Progenitor cell of endocrine pancreas (in vitro differentiated cells): ENCODE results near the gene ELK1. TPM values are rescaled to one million over a fixed set of nuclear protein-coding genes. Genes with fewer than 3 reads are reported as not detected.

Experiments used
- DNase-seq: peaks from one replicate; pipeline ENCODE4 v3.0.0; 2021; ENCODE audit warnings: low spot score; ENCODE audit not compliant: unreplicated experiment
- H3K27ac Mint-ChIP-seq: 2 replicates; pipeline ENCODE4 v1.8.0; 2021; ENCODE audit warnings: mild to moderate bottlenecking, moderate library complexity, mixed read lengths
- H3K27me3 Mint-ChIP-seq: 2 replicates; pipeline ENCODE4 v1.8.0; 2021; ENCODE audit warnings: mixed read lengths
- H3K36me3 Mint-ChIP-seq: 2 replicates; pipeline ENCODE4 v1.8.0; 2022; ENCODE audit warnings: mixed read lengths; ENCODE audit not compliant: insufficient read depth
- H3K4me1 Mint-ChIP-seq: 2 replicates; pipeline ENCODE4 v1.8.0; 2021; ENCODE audit warnings: low read depth, mixed read lengths
- H3K4me3 Mint-ChIP-seq: 2 replicates; pipeline ENCODE4 v1.8.0; 2021; ENCODE audit warnings: low read depth, mild to moderate bottlenecking, moderate library complexity, mixed read lengths
- H3K9me3 Mint-ChIP-seq: 2 replicates; pipeline ENCODE4 v1.8.0; 2021; ENCODE audit warnings: low read depth, mixed read lengths
- CTCF ChIP-seq: fragments of 200-600 bp; sonication (generic); IDR thresholded peaks from one replicate; pipeline ENCODE4 v1.5.0; 2021; ENCODE audit warnings: antibody characterized with exemption, mild to moderate bottlenecking; ENCODE audit not compliant: unreplicated experiment
- total RNA-seq: library from RNA; stranded (reverse); gene quantifications from 2 replicates; pipeline ENCODE4 v1.2.1, GENCODE V29; 2021

ELK1 gene
- total RNA-seq, 1 donor from 2014 or later = 24.7 TPM

GRCh38 chrX:47633689-47634590, 16.4 kb downstream of the ELK1 start:
- no peaks in the 10 kb centered on the region for H3K9me3 Mint-ChIP-seq
- DNase-seq = no peak
- no peak overlapping the region for H3K4me3 Mint-ChIP-seq
- H3K36me3 Mint-ChIP-seq = peaks cover 8% of the 10 kb centered on the region
- no peaks in the 10 kb centered on the region for H3K27me3 Mint-ChIP-seq
- H3K4me1 Mint-ChIP-seq = no peaks in the 10 kb centered on the region
- no peak for TF ChIP-seq CTCF
- H3K27ac Mint-ChIP-seq = no peak overlapping the region

DNA sequence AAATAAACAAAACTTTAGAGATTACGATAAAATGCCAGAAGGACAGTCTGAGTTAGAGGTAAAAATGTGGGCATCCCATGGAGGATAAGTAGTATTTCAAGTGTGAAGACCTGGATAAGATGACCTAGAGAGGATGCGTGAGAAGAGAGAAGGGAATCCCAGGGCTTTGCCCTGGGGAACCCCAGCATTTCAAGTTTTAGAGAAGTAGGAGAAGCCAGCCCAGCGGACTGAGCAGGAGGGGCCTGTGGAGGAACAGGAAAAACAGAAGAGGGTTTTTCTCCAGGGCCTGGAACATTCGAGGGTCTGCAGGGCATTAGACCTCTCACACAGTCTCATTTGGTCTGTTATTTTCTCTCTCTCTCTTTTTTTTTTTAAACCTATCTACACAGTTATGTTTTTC, 17.7 kb downstream of the ELK1 start:
- TF ChIP-seq CTCF = no peak
- peaks cover 6% of the 10 kb centered on the region for H3K36me3 Mint-ChIP-seq
- H3K9me3 Mint-ChIP-seq = no peaks in the 10 kb centered on the region
- H3K4me3 Mint-ChIP-seq = no peak overlapping the region
- H3K4me1 Mint-ChIP-seq = no peaks in the 10 kb centered on the region
- no peak for DNase-seq
- H3K27me3 Mint-ChIP-seq = no peaks in the 10 kb centered on the region
- no peak overlapping the region for H3K27ac Mint-ChIP-seq

GRCh38 chrX:47631676-47632075, 18.7 kb downstream of the ELK1 start:
- Mint-ChIP-seq H3K36me3 (peaks cover 3% of the 10 kb centered on the region), H3K27ac (no peak overlapping the region), H3K9me3 (no peaks in the 10 kb centered on the region), H3K4me3 (no peak overlapping the region), H3K4me1 (no peaks in the 10 kb centered on the region), H3K27me3 (no peaks in the 10 kb centered on the region)
- no peak for TF ChIP-seq CTCF
- DNase-seq = no peak

DNA sequence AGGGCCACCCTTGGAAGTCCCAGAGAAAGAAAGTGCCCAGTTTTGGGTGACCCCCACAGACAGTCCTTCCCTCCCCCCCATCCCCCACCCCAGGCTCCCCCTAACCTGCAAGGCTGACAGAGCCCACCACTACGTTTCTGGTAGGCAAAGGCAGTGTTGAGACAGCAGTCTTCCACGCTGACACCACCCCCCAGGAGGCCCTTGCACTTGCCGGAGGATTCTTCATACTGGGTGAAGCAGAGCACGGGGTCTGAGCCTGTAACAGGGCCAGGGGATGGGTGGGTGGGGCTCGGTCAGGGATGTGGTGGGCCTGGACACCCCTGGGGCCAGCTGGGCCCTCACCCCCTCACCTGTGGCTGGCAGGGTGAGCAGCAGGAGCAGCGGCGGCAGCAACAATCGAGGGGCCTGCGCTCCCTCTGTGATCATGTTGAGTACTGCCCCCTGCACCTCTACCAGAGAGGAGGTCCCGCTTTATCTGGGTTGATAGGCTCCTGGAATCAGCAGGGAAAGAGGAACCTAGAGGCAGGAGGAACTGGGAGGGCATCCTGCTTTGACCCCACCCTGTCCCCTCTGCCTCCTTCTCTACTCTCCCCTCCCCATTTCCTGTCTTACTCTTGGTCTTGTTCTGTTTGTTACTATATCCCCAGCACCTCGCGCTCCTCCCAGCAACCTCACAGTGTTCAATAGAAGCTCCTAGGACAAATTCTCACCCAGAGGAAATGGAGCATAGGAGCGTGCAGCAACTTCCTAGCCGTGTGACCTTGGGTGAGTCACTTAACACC, 20.8 kb downstream of the ELK1 start, which contains the start of gene CFP:
CFP (minus strand) TSS at position 512 of the 782 bp plus-strand sequence; CDS start at position 426, 86 bp downstream.
- Mint-ChIP-seq H3K27ac (no peak within 1 kb of the TSS), H3K9me3 (no peaks in the 10 kb centered on the region)
- no peak for DNase-seq

More for the DNA sequence above, 20.8 kb downstream of the ELK1 start, which contains the start of gene CFP:
- Mint-ChIP-seq H3K4me3 (no peak within 1 kb of the TSS), H3K36me3 (peaks cover 2% of the 10 kb centered on the region), H3K4me1 (no peaks in the 10 kb centered on the region), H3K27me3 (no peaks in the 10 kb centered on the region)
- TF ChIP-seq CTCF = no peak
